Neural cell (in vitro differentiated cells): Measurements from ENCODE around the gene AGFG2. TPM values are rescaled to one million over a fixed set of nuclear protein-coding genes. Genes with fewer than 3 reads are reported as not detected.

Experiments used
- H2AFZ ChIP-seq: fragments of 200-600, 300-800 bp; sonication (generic), shearing (Covaris generic); 2 replicates; pipeline ENCODE4 v1.6.0; 2014; ENCODE audit warnings: low read depth, mild to moderate bottlenecking, antibody characterized with exemption, low read length, moderate library complexity
- H3F3A ChIP-seq: fragments of 200-600 bp; shearing (Covaris generic); 2 replicates; pipeline ENCODE4 v1.6.1; 2016; ENCODE audit warnings: mild to moderate bottlenecking, moderate library complexity, mixed read lengths, antibody characterized with exemption, low read length; ENCODE audit not compliant: insufficient read depth, poor library complexity, severe bottlenecking
- H3K27ac ChIP-seq: fragments of 200-600, 300-800 bp; sonication (generic), shearing (Covaris generic); 2 replicates; pipeline ENCODE4 v1.5.1; 2014; ENCODE audit warnings: mild to moderate bottlenecking, low read length, moderate library complexity
- H3K27me3 ChIP-seq: fragments of 300-800, 200-600 bp; sonication (generic), shearing (Covaris generic); 2 replicates; pipeline ENCODE4 v1.6.0; 2014; ENCODE audit warnings: mild to moderate bottlenecking, low read depth, low read length, moderate library complexity; ENCODE audit not compliant: insufficient read depth
- H3K36me3 ChIP-seq: fragments of 300-800, 200-600 bp; sonication (generic), shearing (Covaris generic); 2 replicates; pipeline ENCODE4 v1.5.1; 2014; ENCODE audit warnings: mild to moderate bottlenecking, antibody characterized with exemption, low read length, moderate library complexity; ENCODE audit not compliant: insufficient read depth
- H3K4me2 ChIP-seq: fragments of 300-800, 200-600 bp; sonication (generic), shearing (Covaris generic); 2 replicates; pipeline ENCODE4 v1.6.0; 2014; ENCODE audit warnings: mild to moderate bottlenecking, low read length
- H3K4me3 ChIP-seq: fragments of 300-800, 200-600 bp; sonication (generic), shearing (Covaris generic); 2 replicates; pipeline ENCODE4 v1.5.1; 2014; ENCODE audit warnings: mild to moderate bottlenecking, low read length, moderate library complexity
- H3K79me2 ChIP-seq: fragments of 200-600 bp; shearing (Covaris generic); replicated peaks from 2 replicates; pipeline ENCODE4 v1.6.0; 2014; ENCODE audit warnings: mild to moderate bottlenecking, low read length, moderate library complexity; ENCODE audit not compliant: insufficient read depth
- H3K9ac ChIP-seq: fragments of 300-800, 200-600 bp; sonication (generic), shearing (Covaris generic); 2 replicates; pipeline ENCODE4 v1.6.1; 2016; ENCODE audit warnings: mild to moderate bottlenecking, low read length, mixed read lengths
- H3K9me2 ChIP-seq: fragments of 200-600 bp; shearing (Covaris generic); 2 replicates; pipeline ENCODE4 v1.6.1; 2016; ENCODE audit warnings: mild to moderate bottlenecking, low read length, mixed read lengths; ENCODE audit not compliant: insufficient read depth
- H3K9me3 ChIP-seq: fragments of 200-600, 300-800 bp; sonication (generic), shearing (Covaris generic); 2 replicates; pipeline ENCODE4 v1.6.1; 2016; ENCODE audit warnings: mild to moderate bottlenecking, mixed run types, low read length, moderate library complexity, mixed read lengths
- H4K20me1 ChIP-seq: fragments of 200-600 bp; shearing (Covaris generic); 2 replicates; pipeline ENCODE4 v1.6.1; 2016; ENCODE audit warnings: mild to moderate bottlenecking, mixed run types; ENCODE audit not compliant: insufficient read depth
- EP300 ChIP-seq: fragments of 450-650 bp; conservative IDR thresholded peaks from 2 replicates; pipeline ENCODE4 v1.6.1; 2014; ENCODE audit warnings: antibody characterized with exemption, mild to moderate bottlenecking, moderate library complexity; ENCODE audit not compliant: poor library complexity, severe bottlenecking
- EZH2 ChIP-seq: fragments of 200-600, 300-800 bp; shearing (Covaris generic), sonication (generic); IDR thresholded peaks from 2 replicates; pipeline ENCODE4 v1.6.1; 2014; ENCODE audit warnings: antibody characterized with exemption, low read length, borderline replicate concordance, mild to moderate bottlenecking; ENCODE audit not compliant: insufficient read depth, poor library complexity, severe bottlenecking
- MXI1 ChIP-seq: fragments of 450-650 bp; conservative IDR thresholded peaks from 2 replicates; pipeline ENCODE4 v1.6.1; 2014; ENCODE audit warnings: antibody characterized with exemption, mild to moderate bottlenecking; ENCODE audit not compliant: poor library complexity, severe bottlenecking
- POLR2AphosphoS5 ChIP-seq: IDR thresholded peaks from 2 replicates; pipeline ENCODE4 v1.6.1; 2012
- RAD21 ChIP-seq: fragments of 450-650 bp; conservative IDR thresholded peaks from 2 replicates; pipeline ENCODE4 v1.6.1; 2014; ENCODE audit warnings: antibody characterized with exemption, mild to moderate bottlenecking, moderate library complexity
- SMC3 ChIP-seq: fragments of 450-650 bp; conservative IDR thresholded peaks from 2 replicates; pipeline ENCODE4 v1.6.1; 2014; ENCODE audit warnings: antibody characterized with exemption, mild to moderate bottlenecking, moderate library complexity; ENCODE audit not compliant: poor library complexity
- TAF1 ChIP-seq: IDR thresholded peaks from 2 replicates; pipeline ENCODE4 v1.6.1; 2012; ENCODE audit warnings: low read depth
- polyA plus RNA-seq: library from polyadenylated mRNA; depleted of rRNA; stranded (reverse); fragments of >200 nt; gene quantifications from 2 replicates; pipeline ENCODE4 v1.2.3, GENCODE V29; 2014
- TF ChIP-seq, protein P1 (sequence below): fragments of 450-650 bp; IDR thresholded peaks from 2 replicates; pipeline ENCODE4 v1.5.1; 2014; ENCODE audit warnings: antibody characterized with exemption, mild to moderate bottlenecking, moderate library complexity; ENCODE audit not compliant: poor library complexity, severe bottlenecking
- TF ChIP-seq, protein P2 (sequence below): IDR thresholded peaks from 2 replicates; pipeline ENCODE4 v1.6.1; 2012; ENCODE audit warnings: borderline replicate concordance

AGFG2 gene
- polyA plus RNA-seq, 1 donor from 2014 or later: 3.4 TPM

DNA sequence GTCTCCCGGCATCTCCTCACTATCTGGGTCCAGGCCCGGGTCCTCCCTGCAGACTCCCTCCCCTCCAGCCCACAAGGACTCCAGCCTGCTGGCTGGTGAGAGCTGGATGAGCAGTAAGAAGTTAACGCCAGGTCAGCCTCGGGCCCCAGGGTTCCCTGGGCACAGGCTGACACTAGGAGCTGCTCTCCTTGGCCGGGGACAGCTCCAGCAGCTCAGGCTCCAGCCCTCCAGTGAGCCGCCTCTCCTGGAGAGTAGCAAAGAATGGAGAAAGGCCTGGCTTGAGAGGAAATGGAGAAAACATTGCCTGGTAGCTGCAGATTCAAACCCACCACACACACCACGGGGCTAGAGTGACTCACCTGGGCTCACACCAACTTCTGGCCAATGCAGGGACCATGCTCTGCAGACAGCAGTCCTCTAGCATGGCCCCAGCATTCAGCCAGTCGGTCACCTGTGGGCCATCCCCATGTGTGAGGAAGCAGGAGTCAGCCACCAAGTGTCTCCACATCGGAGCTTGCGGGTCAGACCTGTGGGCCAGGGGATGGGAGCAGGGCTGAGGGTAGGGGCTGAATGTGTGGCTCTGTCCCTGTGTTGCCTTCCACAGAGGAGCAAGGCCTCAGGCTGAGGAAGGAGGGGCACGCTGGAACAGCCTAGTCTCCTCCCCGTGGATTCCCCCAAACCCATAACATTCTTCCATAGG lies 28.2 kb downstream of the AGFG2 start:
- Histone ChIP-seq H3K4me2 (no peak overlapping the region), H3K9me3 (no peaks in the 10 kb centered on the region), H3K9ac (no peak overlapping the region), H3K27me3 (peaks cover 27% of the 10 kb centered on the region), H3K27ac (no peak overlapping the region), H3K4me3 (no peak overlapping the region), H3K9me2 (no peaks in the 10 kb centered on the region), H3F3A (no peaks in the 10 kb centered on the region), H4K20me1 (no peaks in the 10 kb centered on the region), H3K36me3 (no peaks in the 10 kb centered on the region), H2AFZ (no peak overlapping the region), H3K79me2 (no peaks in the 10 kb centered on the region)
- TF ChIP-seq POLR2AphosphoS5 (no peak), SMC3 (no peak), TAF1 (no peak), RAD21 (no peak), EZH2 (no peak)
- TF ChIP-seq, protein P1, sequence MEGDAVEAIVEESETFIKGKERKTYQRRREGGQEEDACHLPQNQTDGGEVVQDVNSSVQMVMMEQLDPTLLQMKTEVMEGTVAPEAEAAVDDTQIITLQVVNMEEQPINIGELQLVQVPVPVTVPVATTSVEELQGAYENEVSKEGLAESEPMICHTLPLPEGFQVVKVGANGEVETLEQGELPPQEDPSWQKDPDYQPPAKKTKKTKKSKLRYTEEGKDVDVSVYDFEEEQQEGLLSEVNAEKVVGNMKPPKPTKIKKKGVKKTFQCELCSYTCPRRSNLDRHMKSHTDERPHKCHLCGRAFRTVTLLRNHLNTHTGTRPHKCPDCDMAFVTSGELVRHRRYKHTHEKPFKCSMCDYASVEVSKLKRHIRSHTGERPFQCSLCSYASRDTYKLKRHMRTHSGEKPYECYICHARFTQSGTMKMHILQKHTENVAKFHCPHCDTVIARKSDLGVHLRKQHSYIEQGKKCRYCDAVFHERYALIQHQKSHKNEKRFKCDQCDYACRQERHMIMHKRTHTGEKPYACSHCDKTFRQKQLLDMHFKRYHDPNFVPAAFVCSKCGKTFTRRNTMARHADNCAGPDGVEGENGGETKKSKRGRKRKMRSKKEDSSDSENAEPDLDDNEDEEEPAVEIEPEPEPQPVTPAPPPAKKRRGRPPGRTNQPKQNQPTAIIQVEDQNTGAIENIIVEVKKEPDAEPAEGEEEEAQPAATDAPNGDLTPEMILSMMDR: no peak
- TF ChIP-seq, protein P2, sequence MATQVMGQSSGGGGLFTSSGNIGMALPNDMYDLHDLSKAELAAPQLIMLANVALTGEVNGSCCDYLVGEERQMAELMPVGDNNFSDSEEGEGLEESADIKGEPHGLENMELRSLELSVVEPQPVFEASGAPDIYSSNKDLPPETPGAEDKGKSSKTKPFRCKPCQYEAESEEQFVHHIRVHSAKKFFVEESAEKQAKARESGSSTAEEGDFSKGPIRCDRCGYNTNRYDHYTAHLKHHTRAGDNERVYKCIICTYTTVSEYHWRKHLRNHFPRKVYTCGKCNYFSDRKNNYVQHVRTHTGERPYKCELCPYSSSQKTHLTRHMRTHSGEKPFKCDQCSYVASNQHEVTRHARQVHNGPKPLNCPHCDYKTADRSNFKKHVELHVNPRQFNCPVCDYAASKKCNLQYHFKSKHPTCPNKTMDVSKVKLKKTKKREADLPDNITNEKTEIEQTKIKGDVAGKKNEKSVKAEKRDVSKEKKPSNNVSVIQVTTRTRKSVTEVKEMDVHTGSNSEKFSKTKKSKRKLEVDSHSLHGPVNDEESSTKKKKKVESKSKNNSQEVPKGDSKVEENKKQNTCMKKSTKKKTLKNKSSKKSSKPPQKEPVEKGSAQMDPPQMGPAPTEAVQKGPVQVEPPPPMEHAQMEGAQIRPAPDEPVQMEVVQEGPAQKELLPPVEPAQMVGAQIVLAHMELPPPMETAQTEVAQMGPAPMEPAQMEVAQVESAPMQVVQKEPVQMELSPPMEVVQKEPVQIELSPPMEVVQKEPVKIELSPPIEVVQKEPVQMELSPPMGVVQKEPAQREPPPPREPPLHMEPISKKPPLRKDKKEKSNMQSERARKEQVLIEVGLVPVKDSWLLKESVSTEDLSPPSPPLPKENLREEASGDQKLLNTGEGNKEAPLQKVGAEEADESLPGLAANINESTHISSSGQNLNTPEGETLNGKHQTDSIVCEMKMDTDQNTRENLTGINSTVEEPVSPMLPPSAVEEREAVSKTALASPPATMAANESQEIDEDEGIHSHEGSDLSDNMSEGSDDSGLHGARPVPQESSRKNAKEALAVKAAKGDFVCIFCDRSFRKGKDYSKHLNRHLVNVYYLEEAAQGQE: no peak

DNA sequence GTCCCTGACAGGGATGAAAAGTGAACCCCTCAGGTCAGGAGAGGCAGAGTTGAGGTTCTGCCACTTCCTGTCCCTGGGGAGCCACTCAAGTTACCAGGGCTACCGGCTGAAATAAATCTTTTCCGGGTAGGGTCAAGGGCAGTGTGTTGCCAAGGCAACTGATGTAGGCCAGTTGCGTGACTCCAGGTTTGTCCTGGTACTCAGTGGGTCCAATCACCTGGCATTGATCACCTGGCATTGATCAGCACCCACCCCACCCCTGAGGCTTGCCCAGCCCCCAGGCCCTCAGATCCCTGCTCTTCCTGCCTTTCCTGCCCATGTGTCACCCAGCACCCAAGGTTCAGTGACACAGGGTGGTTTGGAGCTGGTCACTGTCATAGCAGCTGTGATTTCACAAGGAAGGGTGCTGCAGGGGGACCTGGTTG lies 28.8 kb downstream of the AGFG2 start:
- Histone ChIP-seq H2AFZ (no peak overlapping the region), H3K27me3 (peaks cover 27% of the 10 kb centered on the region), H3K4me3 (no peak overlapping the region), H4K20me1 (no peaks in the 10 kb centered on the region), H3K9me3 (no peaks in the 10 kb centered on the region), H3K9ac (no peak overlapping the region), H3K27ac (no peak overlapping the region), H3K36me3 (no peaks in the 10 kb centered on the region), H3K79me2 (no peaks in the 10 kb centered on the region), H3K9me2 (no peaks in the 10 kb centered on the region), H3F3A (no peaks in the 10 kb centered on the region), H3K4me2 (no peak overlapping the region)
- no peak for TF ChIP-seq EP300
- no peak for TF ChIP-seq POLR2AphosphoS5
- TF ChIP-seq, protein P1: no peak
- no peak for TF ChIP-seq MXI1
- no peak for TF ChIP-seq SMC3
- TF ChIP-seq EZH2: no peak
- TF ChIP-seq, protein P2: no peak
- no peak for TF ChIP-seq RAD21
